ENCODE measurements around the gene DIABLO. TPM values are rescaled to one million over a fixed set of nuclear protein-coding genes. Genes with fewer than 3 reads are reported as not detected.

The DIABLO gene
- total RNA-seq, 1 donor from 2014 or later = 31.7 TPM

Small RNA genes within 50 kb of the gene (small RNA-seq; reads per million reads assigned to genes)
- gene DIABLO (ENCODE audit: low replicate concordance) = 0.35 reads per million, percentile 42 among the genes with 10 or more reads in this experiment

Other genes starting within 250 kb of the DIABLO start
- 12.9 TPM for gene BCL7A, start 204.2 kb downstream of the DIABLO start, total RNA-seq
- 12.5 TPM for gene MLXIP, start 147.3 kb downstream of the DIABLO start, total RNA-seq
- gene IL31, start 51.8 kb downstream of the DIABLO start, total RNA-seq = not detected
- not detected for gene LRRC43, start 42.9 kb downstream of the DIABLO start, total RNA-seq
- 0.59 TPM for gene B3GNT4, start 22.3 kb downstream of the DIABLO start, total RNA-seq
- gene VPS33A, start 40.4 kb upstream of the DIABLO start, total RNA-seq = 12.0 TPM
- gene CLIP1, start 196.6 kb upstream of the DIABLO start, total RNA-seq = 90.0 TPM

All from skin of body (tissue), 2 donors.